H1 (cell line): ENCODE data around the gene SMAGP. TPM values are rescaled to one million over a fixed set of nuclear protein-coding genes. Genes with fewer than 3 reads are reported as not detected.

Experiments used
- CTCF ChIA-PET: fragments of 300-600 bp; sonication (Branson Sonifier 250); formaldehyde crosslinking; loops from one replicate; lab custom pipeline; 2021; ENCODE audit not compliant: partially characterized antibody; lab: Charles Lee
- POLR2A ChIA-PET: fragments of 300-600 bp; sonication (Branson Sonifier 250); formaldehyde crosslinking; loops from one replicate; lab custom pipeline; 2021; ENCODE audit warnings: inconsistent platforms; ENCODE audit not compliant: partially characterized antibody; lab: Charles Lee
- DNase-seq, 2 experiments: peaks; one replicate each; pipeline versions ENCODE4 v3.0.0 to v3.0.0-alpha.2; 2010 to 2022; ENCODE audit warnings: low spot score in 2 of 2, low read depth in 1 of 2, mixed read lengths in 1 of 2
- FAIRE-seq: peaks from 2 replicates; lab custom pipeline; 2011; peaks lifted over from hg19 to GRCh38; lab: Jason Lieb, UNC
- H2AFZ ChIP-seq: 2 replicates; pipeline ENCODE4 v1.8.1; 2012; ENCODE audit warnings: low read length, inconsistent platforms
- H2AK5ac ChIP-seq: 2 replicates; pipeline ENCODE4 v1.6.1; 2013; ENCODE audit warnings: low read depth, low read length
- H2BK120ac ChIP-seq: replicated peaks from 2 replicates; pipeline ENCODE3; 2013; ENCODE audit warnings: low read depth, low read length, inconsistent platforms
- H2BK12ac ChIP-seq: 2 replicates; pipeline ENCODE4 v1.6.1; 2013; ENCODE audit warnings: low read depth, low read length
- H2BK15ac ChIP-seq: 2 replicates; pipeline ENCODE4 v1.6.1; 2013; ENCODE audit warnings: low read length
- H2BK20ac ChIP-seq: 2 replicates; pipeline ENCODE4 v1.6.1; 2013; ENCODE audit warnings: low read length
- H2BK5ac ChIP-seq: 2 replicates; pipeline ENCODE4 v1.6.1; 2013; ENCODE audit warnings: low read depth, low read length
- H3K14ac ChIP-seq: 2 replicates; pipeline ENCODE4 v1.6.1; 2013; ENCODE audit warnings: inconsistent platforms; ENCODE audit not compliant: insufficient read length
- H3K18ac ChIP-seq: 2 replicates; pipeline ENCODE4 v1.6.1; 2013; ENCODE audit warnings: low read length; ENCODE audit errors: extremely low read depth
- H3K23ac ChIP-seq: 2 replicates; pipeline ENCODE4 v1.6.1; 2013; ENCODE audit warnings: inconsistent platforms; ENCODE audit not compliant: insufficient read length
- H3K23me2 ChIP-seq: 2 replicates; pipeline ENCODE4 v1.6.1; 2013; ENCODE audit warnings: low read depth, low read length
- H3K27ac ChIP-seq: 2 replicates; pipeline ENCODE4 v1.6.1; 2011; ENCODE audit warnings: low read depth, low read length, inconsistent platforms
- H3K27me3 ChIP-seq, 4 experiments: replicated peaks in 1 of 4; 1 replicate in 1 of 4; 2 replicates in 3 of 4; pipeline versions ENCODE4 v1.6.1 to v1.8.1; 2011 to 2013; ENCODE audit warnings: low read length in 3 of 4, mild to moderate bottlenecking in 3 of 4, inconsistent platforms in 2 of 4, mixed read lengths in 2 of 4, moderate library complexity in 1 of 4; ENCODE audit not compliant: control insufficient read depth in 3 of 4, insufficient read depth in 3 of 4; ENCODE audit errors: extremely low read depth in 1 of 4
- H3K36me3 ChIP-seq, 4 experiments: 2 replicates each; pipeline versions ENCODE4 v1.6.1 to v1.8.1; 2011 to 2013; ENCODE audit warnings: mild to moderate bottlenecking in 4 of 4, low read length in 3 of 4, moderate library complexity in 2 of 4, control low read depth in 1 of 4, inconsistent platforms in 1 of 4; ENCODE audit not compliant: insufficient read depth in 4 of 4, control insufficient read depth in 2 of 4
- H3K4ac ChIP-seq: replicated peaks from 2 replicates; pipeline ENCODE3; 2013; ENCODE audit warnings: low read length, low read depth, mixed read lengths, inconsistent platforms; ENCODE audit not compliant: insufficient read length
- H3K4me1 ChIP-seq, 4 experiments: replicated peaks in 1 of 4; 1 replicate in 1 of 4; 2 replicates in 3 of 4; pipeline versions ENCODE4 v1.6.1 to v1.8.1; 2011 to 2013; ENCODE audit warnings: low read length in 3 of 4, inconsistent platforms in 2 of 4, mixed read lengths in 1 of 4; ENCODE audit not compliant: insufficient read depth in 4 of 4, control insufficient read depth in 3 of 4
- H3K4me2 ChIP-seq, 2 experiments: 2 replicates each; pipeline versions ENCODE4 v1.6.1 to v1.8.1; 2011 to 2013; ENCODE audit warnings: low read depth in 2 of 2, low read length in 2 of 2, control low read depth in 1 of 2, inconsistent platforms in 1 of 2, mild to moderate bottlenecking in 1 of 2; ENCODE audit not compliant: insufficient read depth in 1 of 2
- H3K4me3 ChIP-seq, 4 experiments: fragments of 200-600, 300-600 bp in 1 of 4; sonication (generic), shearing (Covaris generic), sonication (Bioruptor Twin) in 1 of 4; 2 replicates each; pipeline versions ENCODE4 v1.5.1 to v1.8.1; 2011 to 2016; ENCODE audit warnings: low read length in 4 of 4, low read depth in 3 of 4, control low read depth in 2 of 4, inconsistent platforms in 2 of 4, mild to moderate bottlenecking in 2 of 4, mixed read lengths in 1 of 4, moderate library complexity in 1 of 4; ENCODE audit not compliant: insufficient read depth in 2 of 4; ENCODE audit errors: extremely low read depth in 1 of 4
- H3K56ac ChIP-seq: replicated peaks from 2 replicates; pipeline ENCODE3; 2013; ENCODE audit warnings: low read depth, mild to moderate bottlenecking, mixed read lengths, low read length, inconsistent platforms; ENCODE audit not compliant: insufficient read length
- H3K79me1 ChIP-seq: 2 replicates; pipeline ENCODE4 v1.6.1; 2013; ENCODE audit warnings: low read depth, low read length, control low read depth
- H3K79me2 ChIP-seq, 2 experiments: 2 replicates each; pipeline versions ENCODE4 v1.6.1 to v1.8.1; 2012 to 2013; ENCODE audit warnings: low read length in 2 of 2, mild to moderate bottlenecking in 2 of 2, inconsistent platforms in 1 of 2; ENCODE audit not compliant: insufficient read depth in 2 of 2, control insufficient read depth in 1 of 2
- H3K9ac ChIP-seq, 4 experiments: replicated peaks in 1 of 4; 1 replicate in 1 of 4; 2 replicates in 3 of 4; pipeline versions ENCODE4 v1.6.1 to v1.8.1; 2011 to 2013; ENCODE audit warnings: low read depth in 3 of 4, low read length in 3 of 4, control low read depth in 2 of 4, mild to moderate bottlenecking in 2 of 4, moderate library complexity in 2 of 4, inconsistent platforms in 1 of 4; ENCODE audit errors: extremely low read depth in 1 of 4
- H3K9me3 ChIP-seq, 2 experiments: 2 replicates each; pipeline versions ENCODE4 v1.6.1 to v1.8.1; 2012 to 2013; ENCODE audit warnings: mild to moderate bottlenecking in 2 of 2, moderate library complexity in 2 of 2, control low read depth in 1 of 2, inconsistent platforms in 1 of 2, low read depth in 1 of 2, low read length in 1 of 2, mixed read lengths in 1 of 2; ENCODE audit not compliant: insufficient read depth in 2 of 2
- H4K20me1 ChIP-seq, 2 experiments: replicated peaks in 1 of 2; 2 replicates each; pipeline versions ENCODE3 to v1.8.1; 2011 to 2013; ENCODE audit warnings: inconsistent platforms in 2 of 2, low read length in 2 of 2, mild to moderate bottlenecking in 1 of 2; ENCODE audit not compliant: insufficient read depth in 2 of 2, control insufficient read depth in 1 of 2
- H4K5ac ChIP-seq: 2 replicates; pipeline ENCODE4 v1.6.1; 2013; ENCODE audit warnings: low read length, low read depth, mixed read lengths, inconsistent platforms; ENCODE audit not compliant: insufficient read length
- H4K8ac ChIP-seq: 2 replicates; pipeline ENCODE4 v1.8.0; 2013; ENCODE audit warnings: mild to moderate bottlenecking, moderate library complexity, low read length, inconsistent platforms; ENCODE audit not compliant: insufficient read depth; ENCODE audit errors: extremely low read depth
- H4K91ac ChIP-seq: replicated peaks from 2 replicates; pipeline ENCODE3; 2013; ENCODE audit warnings: low read length, mixed read lengths, inconsistent platforms; ENCODE audit not compliant: insufficient read length
- ATF3 ChIP-seq: IDR thresholded peaks from 2 replicates; pipeline ENCODE4 v1.6.1; 2011; ENCODE audit warnings: low read depth, mild to moderate bottlenecking, low read length; ENCODE audit not compliant: insufficient read depth
- BRCA1 ChIP-seq: IDR thresholded peaks from 2 replicates; pipeline ENCODE4 v1.6.1; 2012; ENCODE audit warnings: low read depth, low read length, improper control_type of control experiment
- CREB1 ChIP-seq: IDR thresholded peaks from 2 replicates; pipeline ENCODE4 v1.6.1; 2012; ENCODE audit warnings: inconsistent platforms
- GTF2F1 ChIP-seq: IDR thresholded peaks from 2 replicates; pipeline ENCODE4 v1.6.1; 2012; ENCODE audit warnings: low read depth, low read length, improper control_type of control experiment, borderline replicate concordance
- JUN ChIP-seq: IDR thresholded peaks from 2 replicates; pipeline ENCODE4 v1.6.1; 2011; ENCODE audit warnings: low read depth, mild to moderate bottlenecking, improper control_type of control experiment, low read length
- JUND ChIP-seq: IDR thresholded peaks from 2 replicates; pipeline ENCODE4 v1.6.1; 2011; ENCODE audit warnings: mild to moderate bottlenecking, improper control_type of control experiment, low read length
- PHF8 ChIP-seq: fragments of 200-600 bp; sonication (generic); conservative IDR thresholded peaks from 2 replicates; pipeline ENCODE4 v1.7.1; 2012; ENCODE audit warnings: low read depth, mild to moderate bottlenecking, inconsistent platforms, low read length, moderate library complexity
- RBBP5 ChIP-seq: IDR thresholded peaks from 2 replicates; pipeline ENCODE4 v1.7.1; 2012; ENCODE audit warnings: low read depth, mild to moderate bottlenecking, inconsistent platforms, low read length, moderate library complexity, borderline replicate concordance
- SIN3A ChIP-seq, 2 experiments: IDR thresholded peaks in 1 of 2; conservative IDR thresholded peaks in 1 of 2; 2 replicates each; pipeline ENCODE4 v1.6.1; 2011 to 2012; ENCODE audit warnings: low read length in 2 of 2, improper control_type of control experiment in 1 of 2, low read depth in 1 of 2, mild to moderate bottlenecking in 1 of 2
- SIRT6 ChIP-seq: IDR thresholded peaks from one replicate; pipeline ENCODE4 v1.7.1; 2012; ENCODE audit warnings: low read length, inconsistent platforms
- SP4 ChIP-seq: IDR thresholded peaks from 2 replicates; pipeline ENCODE4 v1.6.1; 2012; ENCODE audit warnings: low read length, inconsistent platforms
- SUZ12 ChIP-seq: fragments of 200-600 bp; sonication (generic); IDR thresholded peaks from 2 replicates; pipeline ENCODE4 v1.6.1; 2012; ENCODE audit warnings: mild to moderate bottlenecking, inconsistent platforms, low read length, moderate library complexity, mixed read lengths
- TCF12 ChIP-seq: IDR thresholded peaks from 2 replicates; pipeline ENCODE4 v1.6.1; 2011; ENCODE audit warnings: low read depth, mild to moderate bottlenecking, low read length
- WGBS, 2 experiments: shearing (Covaris generic) in 1 of 2; methylation state at CpG; one replicate each; pipeline versions ENCODE4 v1.1.6 to v1.1.7; 2013 to 2015; ENCODE audit warnings: low lambda C conversion rate in 2 of 2, mixed read lengths in 2 of 2, inconsistent platforms in 1 of 2, low coverage in 1 of 2, missing lambda C conversion rate in 1 of 2; ENCODE audit not compliant: insufficient replicate concordance in 2 of 2, insufficient coverage in 1 of 2, insufficient read length in 1 of 2; ENCODE audit errors: extremely low coverage in 1 of 2, missing lambda C conversion rate in 1 of 2; 5-methylcytosine and 5-hydroxymethylcytosine counted together
- polyA plus RNA-seq, 7 experiments: library from polyadenylated mRNA; depleted of rRNA in 3 of 7; stranded (reverse) in 5 of 7; unstranded in 2 of 7; fragments of >200 nt in 5 of 7; fragments of 200-250 nt in 2 of 7; gene quantifications; 1 replicate in 5 of 7; 2 replicates in 1 of 7; 4 replicates in 1 of 7; pipeline versions ENCODE4 v1.2.1 to v1.2.3, GENCODE V29; 2011 to 2013; ENCODE audit warnings: missing spikeins in 2 of 7, mixed read lengths in 2 of 7
- total RNA-seq: library from RNA; stranded (reverse); fragmentation: NEBNext Ultra II Directional; extraction: Animal tissue kit (Norgen Biotek cat#: 25700); gene quantifications from 2 replicates; pipeline ENCODE4 v1.2.1, GENCODE V29; 2021

SMAGP gene
- total and polyA plus RNA-seq, 2 of the 8 experiments (the other 6 are each of a cell fraction or from before 2014, with no cell fraction given): 9.4 to 12.7 TPM

DNA sequence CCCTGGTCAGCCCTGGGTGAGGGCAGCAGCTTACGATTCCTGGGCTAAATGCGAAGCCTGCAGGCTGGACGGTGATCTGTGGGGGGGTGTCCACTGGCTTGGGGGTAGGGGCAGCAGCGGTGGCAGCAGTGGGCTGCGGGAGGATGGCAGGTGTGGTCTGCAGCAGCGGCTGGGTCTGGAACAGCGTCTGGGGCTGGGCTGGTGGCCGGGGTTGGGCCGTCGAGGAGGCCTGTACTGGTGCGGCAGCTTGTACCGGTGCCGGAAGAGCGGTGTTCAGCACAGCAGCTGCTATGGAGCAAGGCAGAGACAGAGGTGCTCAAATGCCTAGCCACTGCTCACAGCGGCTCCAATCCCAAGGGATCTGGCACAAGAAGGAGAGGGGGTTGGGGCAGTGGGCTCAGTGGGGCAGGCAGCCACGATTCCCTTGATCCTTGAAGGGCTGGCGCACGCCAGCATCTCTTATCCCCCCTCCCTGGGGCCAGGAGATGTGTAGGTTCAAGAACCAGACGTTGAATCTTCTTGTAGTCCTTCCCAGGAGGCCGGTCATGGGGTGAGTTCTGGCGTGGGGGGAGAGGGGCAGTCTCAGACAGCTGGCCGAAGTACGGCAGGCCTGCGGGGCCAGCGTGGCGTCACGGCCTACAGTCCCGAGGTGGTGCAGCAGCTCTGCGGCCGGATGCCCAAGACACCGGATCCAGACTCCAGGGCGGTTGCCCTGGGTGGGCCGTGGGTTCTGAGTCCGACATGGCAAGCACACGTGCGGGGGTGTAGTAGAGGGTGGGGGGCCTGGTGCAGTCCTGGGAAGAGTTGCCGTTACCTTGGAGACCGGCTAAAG is 72.3 kb downstream of the SMAGP start:
- Histone ChIP-seq H3K9me3 (no peaks in the 10 kb centered on the region), H3K23me2 (no peaks in the 10 kb centered on the region), H4K5ac (no peak overlapping the region), H2AK5ac (no peak overlapping the region), H2BK20ac (no peak overlapping the region), H2AFZ (no peak overlapping the region), H3K18ac (no peak overlapping the region), H3K9ac (no peak overlapping the region), H3K79me1 (no peaks in the 10 kb centered on the region), H3K79me2 (no peaks in the 10 kb centered on the region), H3K56ac (no peak overlapping the region), H3K27ac (no peak overlapping the region), H3K27me3 (no peaks in the 10 kb centered on the region), H3K4me2 (no peak overlapping the region), H2BK5ac (no peak overlapping the region), H2BK15ac (no peak overlapping the region), H4K20me1 (no peaks in the 10 kb centered on the region), H2BK12ac (no peak overlapping the region), H3K4ac (no peak overlapping the region), H3K14ac (no peak overlapping the region), H3K36me3 (no peaks in the 10 kb centered on the region), H3K4me1 (no peaks in the 10 kb centered on the region), H3K4me3 (no peak overlapping the region), H4K91ac (no peak overlapping the region), H2BK120ac (no peak overlapping the region), H4K8ac (peak overlapping the region; percentile 68; the same call in 1 of the 2 replicates), H3K23ac (no peak overlapping the region)
- DNase-seq (no peak), FAIRE-seq (no peak)
- ChIA-PET CTCF (interaction anchor here (1.2 to 2.5 kb wide), 3 partner anchors 8 to 143 kb away, joined by 3 to 7 read pairs (median 4); no protein-coding TSS in a partner anchor), POLR2A (interaction anchor here (1.5 to 2.5 kb wide), 2 partner anchors 10 to 21 kb away, joined by 4 to 8 read pairs; partner anchors contain the start of gene POU6F1)
- 90% methylated on average over 25 of the region's 38 CpGs; no CpG with 5 or more reads in 1 of the 2 experiments for WGBS, 2 experiments
- TF ChIP-seq SP4 (no peak), JUN (no peak), CREB1 (no peak), BRCA1 (no peak), GTF2F1 (no peak), ATF3 (no peak), SIN3A (conservative IDR thresholded peaks at IDR 0.05 in 1 of 2, IDR thresholded peaks at IDR 0.05 in 1 of 2; ENCODE audit: low read depth in 1 of 2, low read length in 2 of 2) (no peak), PHF8 (no peak), SUZ12 (no peak), JUND (no peak), RBBP5 (no peak), SIRT6 (no peak), TCF12 (no peak)
